Omental fat pad (tissue), 4 donors: Measurements from ENCODE around the gene RORB. TPM values are rescaled to one million over a fixed set of nuclear protein-coding genes. Genes with fewer than 3 reads are reported as not detected.

Experiments used
- ATAC-seq: fragments of 150-250 bp; one replicate; pipeline ENCODE4 v1.9.1; 2016; ENCODE audit warnings: mild to moderate bottlenecking, moderate library complexity; ENCODE audit not compliant: low FRiP score
- DNase-seq: peaks from one replicate; pipeline ENCODE4 v3.0.0-alpha.2; 2019; ENCODE audit warnings: low spot score
- total RNA-seq, 4 donors: library from RNA; depleted of rRNA; stranded (reverse); fragments of >200 nt; gene quantifications; one replicate each; pipeline ENCODE4 v1.1.0, GENCODE V29; 2016
- TF ChIP-seq, protein P1 (sequence below), 3 donors: fragments of 450-650 bp; IDR thresholded peaks; one replicate each; pipeline ENCODE4 v1.5.1; 2016 to 2017; ENCODE audit warnings: antibody characterized with exemption in 3 of 3, mild to moderate bottlenecking in 3 of 3, moderate library complexity in 2 of 3

The RORB gene
- total RNA-seq, 4 donors from 2014 or later = 0.50 to 2.8 (median 2.1) TPM

DNA sequence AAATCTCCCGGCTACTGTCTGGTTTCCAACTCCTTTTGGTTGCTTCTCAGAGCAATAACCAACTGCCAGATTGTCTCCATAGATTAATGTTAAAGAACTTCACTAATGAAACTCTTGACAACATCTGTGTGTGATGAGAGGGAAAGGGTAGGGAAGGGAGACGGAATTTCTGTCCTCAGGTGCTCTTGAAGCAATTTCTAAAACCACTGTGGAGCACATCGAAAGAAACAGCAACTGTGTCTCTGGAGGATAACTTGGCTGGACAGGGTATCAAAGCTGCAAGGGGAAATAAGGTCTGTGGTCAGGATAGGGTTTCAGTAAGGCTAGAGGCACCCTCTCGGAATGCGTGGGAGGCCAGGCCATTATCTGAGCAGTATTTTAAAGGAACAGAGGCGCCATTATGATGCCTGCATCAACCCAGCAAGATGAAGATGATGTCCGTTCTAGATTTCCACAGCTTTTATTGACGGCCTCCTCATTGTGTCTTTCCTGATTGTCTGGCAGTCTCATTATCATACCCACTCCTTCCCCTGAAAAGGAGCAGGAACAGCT is 76.6 kb downstream of the RORB start:
- ATAC-seq (no peak), DNase-seq (no peak)
- TF ChIP-seq, protein P1, sequence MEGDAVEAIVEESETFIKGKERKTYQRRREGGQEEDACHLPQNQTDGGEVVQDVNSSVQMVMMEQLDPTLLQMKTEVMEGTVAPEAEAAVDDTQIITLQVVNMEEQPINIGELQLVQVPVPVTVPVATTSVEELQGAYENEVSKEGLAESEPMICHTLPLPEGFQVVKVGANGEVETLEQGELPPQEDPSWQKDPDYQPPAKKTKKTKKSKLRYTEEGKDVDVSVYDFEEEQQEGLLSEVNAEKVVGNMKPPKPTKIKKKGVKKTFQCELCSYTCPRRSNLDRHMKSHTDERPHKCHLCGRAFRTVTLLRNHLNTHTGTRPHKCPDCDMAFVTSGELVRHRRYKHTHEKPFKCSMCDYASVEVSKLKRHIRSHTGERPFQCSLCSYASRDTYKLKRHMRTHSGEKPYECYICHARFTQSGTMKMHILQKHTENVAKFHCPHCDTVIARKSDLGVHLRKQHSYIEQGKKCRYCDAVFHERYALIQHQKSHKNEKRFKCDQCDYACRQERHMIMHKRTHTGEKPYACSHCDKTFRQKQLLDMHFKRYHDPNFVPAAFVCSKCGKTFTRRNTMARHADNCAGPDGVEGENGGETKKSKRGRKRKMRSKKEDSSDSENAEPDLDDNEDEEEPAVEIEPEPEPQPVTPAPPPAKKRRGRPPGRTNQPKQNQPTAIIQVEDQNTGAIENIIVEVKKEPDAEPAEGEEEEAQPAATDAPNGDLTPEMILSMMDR (IDR thresholded peaks at IDR 0.05) = no peak

DNA sequence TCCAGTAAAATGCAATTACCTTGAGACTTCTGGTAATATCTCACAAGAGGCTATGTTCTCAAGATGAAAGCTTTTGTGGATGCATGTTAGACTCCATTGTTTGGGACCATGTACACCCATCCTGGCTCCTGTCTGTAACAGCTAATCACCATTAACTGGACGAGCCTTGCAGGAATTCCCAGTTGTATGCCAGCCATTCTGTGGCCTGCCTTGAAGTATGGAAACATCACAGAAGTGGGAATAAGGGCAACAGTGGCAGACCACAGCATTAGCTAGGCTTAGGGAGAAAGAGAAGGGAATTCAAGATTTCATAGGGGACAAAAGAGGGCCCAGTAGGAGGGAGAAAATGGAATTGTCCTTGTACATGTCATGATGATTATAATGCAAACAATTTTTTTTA is 79.0 kb downstream of the RORB start:
- DNase-seq (no peak), ATAC-seq (no peak)
- TF ChIP-seq, protein P1 (IDR thresholded peaks at IDR 0.05) = no peak

DNA sequence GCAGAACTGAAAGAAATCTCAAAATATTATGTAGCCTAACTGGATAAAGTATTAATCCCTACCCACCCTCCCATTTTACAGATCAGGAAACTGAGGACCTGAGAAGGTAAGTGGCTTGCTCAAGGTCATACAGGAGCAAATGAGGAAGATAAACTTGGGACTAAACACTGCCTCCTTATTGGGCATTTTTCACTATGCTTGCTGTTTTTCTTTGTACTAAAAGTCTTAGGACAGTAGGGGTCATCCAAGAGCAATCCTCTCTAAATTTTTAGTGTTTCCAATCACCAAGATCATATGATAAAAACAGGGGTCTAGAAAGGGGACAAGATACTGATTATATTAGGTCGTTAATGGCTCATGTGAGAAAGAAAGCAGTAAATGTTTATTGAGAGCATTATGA is 80.8 kb downstream of the RORB start:
- no peak for ATAC-seq

DNA sequence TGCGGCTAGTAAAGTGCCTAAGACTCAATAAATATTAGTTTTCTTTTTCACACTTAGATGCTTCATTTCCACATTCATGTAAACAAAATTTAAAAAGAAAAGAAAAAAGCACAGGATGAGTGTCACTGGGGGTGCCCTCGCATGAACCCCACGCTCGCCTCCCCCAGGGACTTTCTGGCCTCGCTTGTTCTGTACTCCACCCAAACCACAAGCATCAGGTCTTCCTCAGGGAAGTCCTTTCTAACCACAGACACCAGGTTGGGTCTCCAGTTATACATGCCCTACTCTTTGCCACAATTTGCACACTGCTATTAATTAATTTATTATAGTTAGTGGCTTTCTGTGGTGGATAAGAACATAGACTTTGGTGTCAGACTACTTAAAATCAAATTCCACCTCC is 92.4 kb downstream of the RORB start:
- DNase-seq (no peak), ATAC-seq (no peak)
- TF ChIP-seq, protein P1 (IDR thresholded peaks at IDR 0.05) = no peak

More for the DNA sequence above, 80.8 kb downstream of the RORB start:
- DNase-seq = no peak
- TF ChIP-seq, protein P1 (IDR thresholded peaks at IDR 0.05) = no peak

DNA sequence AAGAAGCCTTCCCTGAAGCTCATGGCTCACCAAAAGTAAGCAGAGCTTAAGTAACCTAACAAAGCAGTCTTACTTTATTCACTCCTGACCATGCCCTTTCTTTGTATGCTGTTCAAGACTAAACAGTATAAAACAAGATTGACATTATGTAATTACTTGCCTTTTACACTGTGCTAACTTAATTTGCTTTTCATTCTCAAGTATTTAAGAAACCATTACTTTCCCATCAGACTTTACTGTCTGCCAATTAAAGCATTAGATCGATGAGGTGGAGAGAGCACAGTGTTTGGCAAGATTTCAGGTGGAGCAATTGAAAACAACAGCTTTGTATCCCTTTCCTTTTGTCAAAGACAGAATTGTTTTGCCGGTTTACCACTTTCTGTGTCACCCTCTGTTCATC is 98.2 kb downstream of the RORB start:
- DNase-seq = no peak
- no peak for ATAC-seq
- TF ChIP-seq, protein P1 (IDR thresholded peaks at IDR 0.05) = no peak

DNA sequence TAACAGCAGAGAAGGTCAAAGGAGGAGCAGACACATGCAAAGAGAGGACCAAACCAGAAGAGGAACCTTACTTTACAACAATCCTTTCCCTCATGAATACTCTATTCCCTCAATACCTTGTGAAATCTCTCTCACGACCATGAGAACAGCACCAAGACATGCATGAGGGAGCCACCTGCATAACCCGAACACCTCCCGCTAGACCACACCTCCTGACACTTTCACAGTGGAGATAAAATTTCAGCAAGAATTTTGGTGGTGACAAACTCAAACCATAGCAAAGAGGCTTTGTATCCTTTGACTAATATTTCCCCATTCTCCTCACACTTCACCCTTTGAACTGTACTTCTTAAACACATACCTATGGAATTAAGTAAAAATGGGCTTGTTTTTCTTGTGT is 101.7 kb downstream of the RORB start:
- ATAC-seq = no peak
- TF ChIP-seq, protein P1 (IDR thresholded peaks at IDR 0.05) = no peak
- DNase-seq = no peak

DNA sequence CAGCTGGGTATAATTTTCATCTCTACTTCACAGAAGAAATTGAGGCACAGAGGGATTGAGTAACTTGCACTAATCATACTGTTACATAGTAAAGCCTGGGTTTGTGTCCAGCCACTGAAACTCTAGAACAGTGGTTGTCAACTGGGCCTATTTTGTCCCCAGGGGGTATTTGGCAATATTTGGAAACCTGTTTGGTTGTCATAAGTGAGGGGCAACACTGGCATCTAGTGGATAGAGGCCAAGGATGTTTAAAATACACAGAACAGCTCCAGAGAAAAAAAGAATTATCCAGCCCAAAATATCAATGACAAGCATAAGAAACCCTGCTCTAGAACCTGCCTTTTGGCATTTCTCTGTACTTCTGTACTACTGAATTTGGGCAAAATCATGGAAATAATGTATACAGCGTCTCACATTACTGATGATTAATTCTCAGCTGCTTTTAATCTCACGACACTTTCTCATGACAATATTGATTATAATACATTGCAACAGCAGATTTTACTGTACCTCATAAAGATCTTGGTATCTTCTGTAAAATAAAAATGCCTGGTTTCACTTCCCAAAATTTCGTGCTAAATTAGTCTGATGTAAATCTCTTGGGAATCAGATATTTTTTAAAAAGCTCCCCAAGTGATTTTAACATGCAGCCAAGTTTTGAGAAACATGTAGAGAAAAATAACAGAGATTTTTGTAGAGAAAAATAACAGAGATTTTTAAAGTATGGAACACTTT is 112.7 kb downstream of the RORB start:
- TF ChIP-seq, protein P1 (IDR thresholded peaks at IDR 0.05) = no peak
- DNase-seq (no peak), ATAC-seq (no peak)
